ENCODE measurements around the gene RAB11FIP5.

The RAB11FIP5 gene

GRCh38 chr2:73023497-73023896, 89.3 kb downstream of the RAB11FIP5 start:
- Mint-ChIP-seq H3K27ac (no peak overlapping the region), H3K36me3 (ENCODE audit: low read depth) (peaks cover 4% of the 10 kb centered on the region), H3K4me1 (ENCODE audit: low read depth) (no peaks in the 10 kb centered on the region), H3K9me3 (no peaks in the 10 kb centered on the region), H3K4me3 (no peak overlapping the region), H3K27me3 (no peaks in the 10 kb centered on the region)

All from stimulated activated naive CD8-positive, alpha-beta T cell treated with anti-CD3 and anti-CD28 coated beads, Interleukin-15, Interleukin-2, amounts not matched to agents 100 ng/mL and 50 ng/mL, for 24 hours (primary cell).